GOT3 (cell line): ENCODE data around the gene TMEM106C.
A peak's percentile ranks its signal among the peaks of the same experiment; 100 is the strongest.

Source experiments
- DNase-seq: peaks from one replicate; lab custom pipeline; 2025; ENCODE audit warnings: mixed read lengths; lab: John Stamatoyannopoulos, UW

The TMEM106C gene, protein sequence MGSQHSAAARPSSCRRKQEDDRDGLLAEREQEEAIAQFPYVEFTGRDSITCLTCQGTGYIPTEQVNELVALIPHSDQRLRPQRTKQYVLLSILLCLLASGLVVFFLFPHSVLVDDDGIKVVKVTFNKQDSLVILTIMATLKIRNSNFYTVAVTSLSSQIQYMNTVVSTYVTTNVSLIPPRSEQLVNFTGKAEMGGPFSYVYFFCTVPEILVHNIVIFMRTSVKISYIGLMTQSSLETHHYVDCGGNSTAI

DNA sequence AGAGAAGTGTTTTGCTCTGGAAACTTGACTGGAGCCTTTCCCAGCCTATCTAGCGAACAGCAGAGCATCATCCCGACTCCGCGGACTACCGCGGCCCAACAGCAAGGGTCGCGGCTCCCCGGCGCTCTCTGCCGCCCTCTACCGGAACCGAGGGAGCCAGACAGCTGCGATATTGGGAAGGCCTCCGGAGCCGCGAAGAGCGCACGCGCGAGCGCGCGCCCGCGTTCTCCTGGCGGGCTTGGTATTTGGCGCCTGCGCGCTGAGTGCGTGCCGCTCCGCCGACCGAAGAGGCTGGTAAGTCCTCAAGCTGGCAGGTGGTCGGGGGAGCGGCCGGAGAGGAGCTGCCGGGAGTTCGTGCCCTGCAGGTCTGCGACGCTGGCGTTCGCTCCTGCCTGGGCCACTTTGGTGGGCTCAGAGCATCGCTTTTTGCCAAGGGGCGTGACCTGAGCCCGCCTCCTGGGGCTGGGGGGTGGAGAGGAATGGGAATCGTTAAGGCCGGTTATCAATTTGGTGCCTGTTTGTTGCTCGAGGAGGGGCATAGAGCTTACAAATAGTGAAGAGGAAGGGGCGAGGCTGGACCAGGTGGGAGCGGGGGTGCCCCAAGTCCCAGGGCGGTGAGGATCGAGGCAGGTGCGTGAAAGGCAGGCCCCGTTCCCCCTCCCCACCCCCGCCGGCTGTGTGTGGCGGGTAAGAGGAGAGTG, at the start of gene TMEM106C:
TMEM106C (plus strand) TSS at position 257 of the 701 bp plus-strand sequence. CDS start 641 bp downstream, outside the sequence.
- DNase-seq = peak; percentile 84

DNA sequence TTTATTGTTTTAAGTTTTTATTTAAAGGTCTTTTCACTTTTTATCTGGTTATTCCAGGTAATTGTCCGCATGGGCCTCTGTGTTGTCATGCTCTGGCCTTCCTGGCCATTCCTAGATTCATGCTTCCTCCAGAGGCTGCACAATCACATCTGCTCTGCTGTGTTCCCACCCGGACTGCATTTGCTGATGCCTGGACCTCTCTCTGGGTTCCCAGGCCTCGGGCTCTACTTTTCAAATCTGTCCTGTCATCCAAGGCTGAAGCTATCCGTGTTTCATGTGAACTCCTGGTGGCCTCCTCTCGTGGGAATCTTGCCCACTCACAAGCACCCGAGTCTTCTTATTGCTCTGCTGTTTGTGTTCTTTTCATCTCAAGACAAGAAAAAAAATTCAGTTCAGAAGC, 42.5 kb upstream of the TMEM106C start:
- DNase-seq = no peak

- no peak for DNase-seq
Measured at GRCh38 chr12:47921907-47922306, 41.5 kb upstream of the TMEM106C start.

DNA sequence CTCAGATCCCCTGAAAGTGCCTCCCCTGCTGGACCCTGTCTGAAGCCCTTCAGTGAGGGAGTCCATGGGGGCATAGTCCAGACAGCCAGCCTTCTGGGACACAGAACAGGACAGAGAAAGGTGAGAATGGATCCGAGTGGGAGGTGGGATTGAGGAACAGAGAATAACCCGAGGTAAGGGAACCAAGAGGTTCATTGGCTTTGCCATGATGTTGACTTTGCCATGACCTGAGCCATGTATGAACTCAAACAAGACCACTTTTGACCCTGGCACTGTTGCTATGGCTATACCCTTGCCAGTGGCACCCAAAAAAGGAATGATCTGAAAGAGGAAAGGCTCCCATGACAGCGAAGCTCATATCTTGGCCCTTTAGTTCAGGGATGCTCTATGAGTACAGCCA, 36.0 kb upstream of the TMEM106C start:
- DNase-seq = no peak

DNA sequence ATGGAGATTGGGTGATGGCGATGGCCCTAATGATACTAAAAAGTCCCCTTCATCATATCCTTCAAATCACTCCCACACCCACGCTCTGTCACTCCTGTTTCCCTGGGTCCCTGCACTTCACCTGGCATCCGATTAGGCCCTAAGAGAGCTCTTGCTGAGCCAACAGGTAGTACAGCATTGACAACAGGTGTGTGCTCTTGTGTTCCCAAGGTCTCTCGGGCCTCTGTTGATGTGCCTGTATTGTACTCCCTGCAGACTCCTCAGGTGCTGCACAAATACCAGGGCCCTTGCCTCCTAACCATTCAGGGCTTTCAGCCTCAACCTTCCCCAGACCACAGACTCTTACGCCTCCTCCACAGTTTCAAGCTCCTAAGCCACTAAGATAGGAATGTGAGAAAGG, 32.8 kb upstream of the TMEM106C start:
- DNase-seq = no peak

- no peak for DNase-seq
Measured at GRCh38 chr12:47931187-47931586, 32.2 kb upstream of the TMEM106C start.

DNA sequence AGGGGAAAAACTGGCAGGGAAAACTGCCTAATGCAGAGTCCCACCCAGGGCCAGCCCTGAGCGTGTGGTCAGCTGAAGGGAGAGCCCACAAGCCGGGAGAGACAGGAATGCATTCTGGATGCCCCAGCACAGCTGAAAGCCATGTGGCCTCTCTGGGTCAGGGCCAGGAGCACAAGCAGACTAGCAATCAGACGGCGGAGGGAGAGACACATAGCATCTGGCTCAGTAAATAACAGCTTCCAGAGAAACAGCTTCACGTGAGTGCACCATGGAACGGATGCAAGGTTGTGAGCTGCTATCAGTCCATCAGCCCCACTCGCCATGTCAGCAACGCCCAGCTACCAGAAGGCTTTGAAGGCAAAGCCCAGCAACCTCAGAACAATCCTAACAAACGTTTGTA, 28.2 kb upstream of the TMEM106C start:
- DNase-seq = no peak

DNA sequence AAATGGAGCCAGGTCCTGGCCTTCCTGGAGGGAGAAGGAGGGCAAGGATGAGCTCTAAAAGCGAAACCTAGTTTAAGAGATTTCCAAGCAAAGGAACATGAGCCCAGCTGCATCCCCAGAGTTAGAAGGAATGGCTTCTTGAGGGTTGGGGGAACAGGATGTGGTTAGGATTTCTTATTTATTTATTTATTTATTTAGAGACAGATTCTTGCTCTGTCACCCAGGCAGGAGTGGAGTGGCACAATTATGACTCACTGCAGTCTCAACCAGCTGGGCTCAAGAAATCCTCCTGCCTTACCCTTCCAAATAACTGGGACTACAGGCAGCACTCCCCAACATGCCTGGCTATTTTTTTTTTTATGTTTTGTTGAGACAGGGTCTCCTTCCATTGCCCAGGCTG, 25.3 kb upstream of the TMEM106C start:
- no peak for DNase-seq

DNA sequence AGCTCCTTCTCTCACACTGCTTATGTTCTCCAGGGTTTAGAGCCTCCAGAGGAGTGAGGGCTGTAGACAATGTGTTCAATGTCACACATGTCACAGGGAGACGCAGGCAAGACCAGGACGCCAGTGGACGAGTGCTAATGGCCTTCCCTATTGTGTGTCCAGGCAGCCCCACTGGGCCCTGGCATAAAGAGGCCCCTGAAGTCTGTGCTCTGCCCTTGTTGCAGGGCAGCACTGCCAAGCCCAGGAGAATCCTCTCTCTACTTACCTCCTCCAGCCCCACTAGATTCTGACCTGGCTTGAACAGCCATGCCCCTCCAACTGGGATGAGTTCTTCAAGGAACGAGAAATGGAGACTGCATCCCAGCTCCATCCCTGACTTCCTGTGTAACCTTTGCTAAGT, 24.8 kb upstream of the TMEM106C start:
- DNase-seq = no peak

- DNase-seq = no peak
Measured at GRCh38 chr12:47939009-47939601, 24.3 kb upstream of the TMEM106C start.

GRCh38 chr12:47940773-47941474, 22.5 kb upstream of the TMEM106C start:
- DNase-seq = no peak

DNA sequence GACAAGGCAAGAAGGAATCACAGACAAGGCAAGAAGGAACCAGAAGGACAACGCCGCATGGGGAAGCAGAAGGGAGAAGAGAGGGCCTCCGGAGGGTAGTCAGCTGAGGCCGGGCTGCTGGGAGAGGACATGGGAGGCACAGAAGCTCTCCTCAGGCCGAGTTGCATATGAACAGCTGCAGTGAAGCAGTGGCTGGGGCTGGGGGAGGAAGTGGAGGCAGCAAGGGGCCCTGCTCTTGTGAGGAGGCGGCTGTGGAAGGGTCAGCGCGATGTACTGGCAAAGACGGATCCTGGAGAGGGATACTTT, 22.0 kb upstream of the TMEM106C start:
- no peak for DNase-seq

GRCh38 chr12:47941871-47942613, 21.4 kb upstream of the TMEM106C start:
- DNase-seq = no peak

DNA sequence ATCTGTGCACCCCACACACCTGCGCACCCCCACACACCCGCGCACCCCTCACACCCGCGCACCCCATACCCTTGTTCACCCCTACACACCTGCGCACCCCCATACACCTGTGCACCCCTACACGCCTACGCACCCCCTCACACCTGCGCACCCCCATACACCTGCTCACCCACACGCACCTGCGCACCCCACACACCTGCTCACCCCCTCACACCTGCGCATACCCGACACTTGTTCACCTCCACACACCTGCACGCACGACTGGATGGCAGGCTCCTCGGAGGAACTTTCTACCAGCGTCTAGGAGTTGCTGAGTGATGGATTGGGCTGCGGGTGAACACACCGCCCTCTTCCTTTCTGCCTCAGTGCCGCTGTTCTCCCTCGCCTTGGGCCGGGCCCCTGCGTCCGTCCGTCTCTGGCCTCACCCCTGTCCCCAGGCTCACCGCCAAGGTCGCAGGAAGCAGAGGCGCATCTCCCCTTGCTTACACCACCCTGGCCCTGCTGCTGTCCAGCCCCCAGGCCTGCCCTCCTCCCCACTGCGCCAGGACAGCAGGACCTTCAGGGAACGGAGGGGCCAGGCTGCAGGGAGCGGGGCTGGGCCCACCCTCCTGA, 20.7 kb upstream of the TMEM106C start:
- no peak for DNase-seq

DNA sequence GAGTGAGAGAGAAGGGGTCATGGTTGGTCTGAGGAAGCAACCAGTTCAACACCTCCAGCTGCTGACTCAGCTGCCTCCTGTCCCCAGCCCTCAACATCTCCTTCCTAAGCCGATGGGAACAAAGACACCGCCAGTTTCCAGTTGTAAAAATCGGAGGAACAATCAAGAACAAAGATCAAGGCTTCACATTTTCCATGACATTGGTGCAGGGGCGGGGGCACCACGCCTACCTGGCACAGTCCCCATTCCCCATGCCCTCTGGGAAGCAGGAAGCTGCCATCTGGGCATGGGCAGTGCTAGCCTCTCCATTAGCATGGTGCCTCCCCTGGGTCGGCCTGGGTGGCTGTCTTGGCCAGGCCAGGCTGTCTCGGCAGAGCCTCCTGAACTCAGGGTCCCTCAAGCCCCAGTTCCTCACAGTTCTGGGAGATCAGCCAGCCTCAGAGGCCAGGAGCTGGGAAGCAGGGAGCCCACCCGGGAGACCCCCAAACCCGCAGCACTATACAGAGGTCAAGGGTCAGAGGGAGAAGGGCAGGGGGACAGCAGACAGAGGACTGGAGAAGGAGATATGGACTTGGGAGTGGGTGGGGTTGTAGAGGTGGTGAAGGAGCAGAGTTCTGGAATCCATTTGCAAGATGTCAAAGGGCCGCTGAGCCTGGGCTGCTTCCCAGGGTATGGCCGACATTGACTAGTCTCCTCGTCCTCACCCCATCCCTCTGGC, 19.6 kb upstream of the TMEM106C start:
- no peak for DNase-seq

GRCh38 chr12:47944685-47945340, 18.6 kb upstream of the TMEM106C start:
- no peak for DNase-seq

- no peak for DNase-seq
Measured at GRCh38 chr12:47945341-47945728, 18.1 kb upstream of the TMEM106C start.

GRCh38 chr12:47946413-47947323, 16.7 kb upstream of the TMEM106C start:
- no peak for DNase-seq

GRCh38 chr12:47947341-47947740, 16.1 kb upstream of the TMEM106C start:
- DNase-seq = no peak
